Measurements from ENCODE around the gene ZNF394.

The ZNF394 gene

DNA sequence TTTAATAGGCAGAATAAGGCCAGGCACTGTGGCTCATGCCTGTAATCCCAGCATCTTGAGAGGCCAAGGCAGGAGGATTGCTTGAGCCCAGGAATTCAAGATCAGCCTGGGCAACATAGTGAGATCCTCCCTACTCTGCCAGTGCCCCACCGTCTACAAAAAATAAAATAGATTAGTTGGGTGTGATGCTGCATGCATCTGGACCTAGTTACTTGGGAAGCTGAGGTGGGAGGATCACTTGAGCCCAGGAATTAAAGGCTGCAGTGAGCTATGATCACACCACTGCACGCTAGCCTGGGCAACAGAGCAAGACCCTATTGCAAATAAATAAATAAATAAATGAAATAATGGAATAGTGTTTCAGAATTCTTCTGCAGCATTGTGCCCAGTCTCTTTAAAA is 35.6 kb upstream of the ZNF394 start:
- TF ChIP-seq, protein P1, sequence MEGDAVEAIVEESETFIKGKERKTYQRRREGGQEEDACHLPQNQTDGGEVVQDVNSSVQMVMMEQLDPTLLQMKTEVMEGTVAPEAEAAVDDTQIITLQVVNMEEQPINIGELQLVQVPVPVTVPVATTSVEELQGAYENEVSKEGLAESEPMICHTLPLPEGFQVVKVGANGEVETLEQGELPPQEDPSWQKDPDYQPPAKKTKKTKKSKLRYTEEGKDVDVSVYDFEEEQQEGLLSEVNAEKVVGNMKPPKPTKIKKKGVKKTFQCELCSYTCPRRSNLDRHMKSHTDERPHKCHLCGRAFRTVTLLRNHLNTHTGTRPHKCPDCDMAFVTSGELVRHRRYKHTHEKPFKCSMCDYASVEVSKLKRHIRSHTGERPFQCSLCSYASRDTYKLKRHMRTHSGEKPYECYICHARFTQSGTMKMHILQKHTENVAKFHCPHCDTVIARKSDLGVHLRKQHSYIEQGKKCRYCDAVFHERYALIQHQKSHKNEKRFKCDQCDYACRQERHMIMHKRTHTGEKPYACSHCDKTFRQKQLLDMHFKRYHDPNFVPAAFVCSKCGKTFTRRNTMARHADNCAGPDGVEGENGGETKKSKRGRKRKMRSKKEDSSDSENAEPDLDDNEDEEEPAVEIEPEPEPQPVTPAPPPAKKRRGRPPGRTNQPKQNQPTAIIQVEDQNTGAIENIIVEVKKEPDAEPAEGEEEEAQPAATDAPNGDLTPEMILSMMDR (IDR thresholded peaks at IDR 0.05; ENCODE audit: borderline replicate concordance, insufficient read depth, low read depth, low read length): no peak
- H3K4me3 ChIP-seq (ENCODE audit: low read depth, low read length): no peak overlapping the region

DNA sequence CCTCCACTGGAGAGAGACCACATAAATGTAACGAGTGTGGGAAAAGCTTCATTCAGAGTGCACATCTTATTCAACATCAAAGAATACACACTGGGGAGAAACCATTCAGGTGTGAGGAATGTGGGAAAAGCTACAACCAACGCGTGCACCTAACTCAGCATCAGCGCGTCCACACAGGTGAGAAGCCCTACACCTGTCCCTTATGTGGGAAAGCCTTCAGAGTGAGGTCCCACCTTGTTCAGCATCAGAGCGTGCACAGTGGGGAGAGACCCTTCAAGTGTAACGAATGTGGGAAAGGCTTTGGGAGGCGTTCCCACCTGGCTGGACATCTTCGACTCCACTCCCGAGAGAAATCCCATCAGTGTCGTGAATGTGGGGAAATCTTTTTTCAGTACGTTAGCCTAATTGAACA is 31.3 kb upstream of the ZNF394 start:
- no peak overlapping the region for H3K4me3 ChIP-seq (ENCODE audit: low read depth, low read length)

DNA sequence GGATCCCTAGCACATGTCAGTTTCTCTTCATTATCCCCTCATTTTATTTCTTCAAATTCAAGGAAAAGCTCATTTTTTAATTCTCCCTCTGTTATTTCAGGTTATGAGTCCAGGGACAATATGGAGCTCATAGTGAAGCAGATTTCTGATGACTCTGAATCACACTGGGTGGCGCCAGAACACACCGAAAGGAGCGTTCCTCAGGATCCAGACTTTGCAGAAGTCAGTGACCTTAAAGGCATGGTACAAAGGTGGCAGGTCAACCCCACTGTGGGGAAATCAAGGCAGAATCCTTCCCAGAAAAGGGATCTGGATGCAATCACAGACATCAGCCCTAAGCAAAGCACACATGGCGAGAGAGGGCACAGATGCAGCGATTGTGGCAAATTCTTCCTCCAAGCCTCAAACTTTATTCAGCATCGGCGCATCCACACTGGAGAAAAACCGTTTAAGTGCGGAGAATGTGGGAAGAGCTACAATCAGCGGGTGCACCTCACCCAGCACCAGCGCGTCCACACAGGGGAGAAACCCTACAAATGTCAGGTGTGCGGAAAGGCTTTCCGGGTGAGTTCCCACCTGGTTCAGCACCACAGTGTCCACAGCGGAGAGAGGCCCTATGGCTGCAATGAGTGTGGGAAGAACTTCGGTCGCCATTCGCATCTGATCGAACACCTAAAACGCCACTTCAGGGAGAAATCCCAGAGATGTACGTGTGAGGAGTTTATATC is 25.8 kb upstream of the ZNF394 start:
- TF ChIP-seq, protein P1 (IDR thresholded peaks at IDR 0.05; ENCODE audit: borderline replicate concordance, insufficient read depth, low read depth, low read length): no peak
- H3K4me3 ChIP-seq (ENCODE audit: low read depth, low read length): no peak overlapping the region

More for the DNA sequence above, 31.3 kb upstream of the ZNF394 start:
- TF ChIP-seq, protein P1 (IDR thresholded peaks at IDR 0.05; ENCODE audit: borderline replicate concordance, insufficient read depth, low read depth, low read length): no peak

DNA sequence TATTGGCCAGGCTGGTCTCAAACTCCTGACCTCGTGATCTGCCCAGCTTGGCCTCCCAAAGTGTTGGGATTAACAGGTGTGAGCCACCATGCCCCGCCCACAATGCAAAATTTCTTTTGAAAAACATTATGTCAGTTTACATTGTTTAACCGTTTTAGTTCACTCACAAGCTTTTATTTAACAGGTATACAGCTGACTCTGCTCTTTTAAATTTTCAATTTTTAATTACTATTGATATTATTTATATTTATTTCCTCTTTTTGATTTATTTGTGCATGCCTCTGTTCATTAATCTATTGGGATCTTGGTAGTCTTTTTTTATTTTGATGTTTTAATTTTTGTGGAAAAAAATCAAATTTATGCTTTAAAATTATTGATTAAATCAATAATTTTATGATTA is 21.3 kb upstream of the ZNF394 start:
- H3K4me3 ChIP-seq (ENCODE audit: low read depth, low read length): no peak overlapping the region
- TF ChIP-seq, protein P1 (IDR thresholded peaks at IDR 0.05; ENCODE audit: borderline replicate concordance, insufficient read depth, low read depth, low read length): no peak

DNA sequence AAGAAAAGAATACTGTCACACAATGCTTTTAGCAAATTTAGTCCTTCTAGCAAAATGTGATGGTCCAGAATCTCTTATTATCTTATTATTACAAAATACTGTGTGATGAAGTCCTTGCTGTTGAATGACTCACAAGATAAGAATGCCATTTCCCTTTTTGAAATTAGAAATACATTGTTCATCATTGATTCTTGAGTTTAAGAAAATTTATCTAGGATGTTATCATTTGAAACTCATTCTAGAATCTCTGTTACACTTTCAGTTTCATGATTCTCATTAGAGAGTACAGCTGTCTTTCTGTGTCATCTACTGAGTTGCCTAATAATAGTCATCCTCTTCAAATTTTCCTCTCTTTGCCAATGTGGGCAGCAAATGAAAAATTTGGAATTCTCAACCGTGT is 14.0 kb upstream of the ZNF394 start:
- TF ChIP-seq, protein P1 (IDR thresholded peaks at IDR 0.05; ENCODE audit: borderline replicate concordance, insufficient read depth, low read depth, low read length): no peak

DNA sequence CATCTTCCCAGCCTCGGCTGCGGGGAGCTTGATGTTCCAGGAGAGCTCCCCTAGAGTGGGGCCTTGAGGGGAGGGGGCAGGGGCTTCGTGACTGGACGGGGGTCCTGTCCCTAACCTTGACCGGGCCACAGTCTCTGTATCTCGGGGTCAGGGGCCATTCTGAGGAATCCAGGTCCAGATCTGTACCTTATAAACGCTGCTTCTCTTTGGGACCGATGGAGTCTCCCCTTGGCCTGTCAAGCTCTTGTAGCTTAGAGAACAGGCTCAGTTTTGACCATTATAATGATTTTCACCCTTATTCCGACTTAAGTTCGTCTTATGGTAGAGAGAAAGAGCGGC is 5.2 kb upstream of the ZNF394 start:
- TF ChIP-seq, protein P1 (IDR thresholded peaks at IDR 0.05; ENCODE audit: borderline replicate concordance, insufficient read depth, low read depth, low read length): no peak

More for the DNA sequence above, 14.0 kb upstream of the ZNF394 start:
- no peak overlapping the region for H3K4me3 ChIP-seq (ENCODE audit: low read depth, low read length)

DNA sequence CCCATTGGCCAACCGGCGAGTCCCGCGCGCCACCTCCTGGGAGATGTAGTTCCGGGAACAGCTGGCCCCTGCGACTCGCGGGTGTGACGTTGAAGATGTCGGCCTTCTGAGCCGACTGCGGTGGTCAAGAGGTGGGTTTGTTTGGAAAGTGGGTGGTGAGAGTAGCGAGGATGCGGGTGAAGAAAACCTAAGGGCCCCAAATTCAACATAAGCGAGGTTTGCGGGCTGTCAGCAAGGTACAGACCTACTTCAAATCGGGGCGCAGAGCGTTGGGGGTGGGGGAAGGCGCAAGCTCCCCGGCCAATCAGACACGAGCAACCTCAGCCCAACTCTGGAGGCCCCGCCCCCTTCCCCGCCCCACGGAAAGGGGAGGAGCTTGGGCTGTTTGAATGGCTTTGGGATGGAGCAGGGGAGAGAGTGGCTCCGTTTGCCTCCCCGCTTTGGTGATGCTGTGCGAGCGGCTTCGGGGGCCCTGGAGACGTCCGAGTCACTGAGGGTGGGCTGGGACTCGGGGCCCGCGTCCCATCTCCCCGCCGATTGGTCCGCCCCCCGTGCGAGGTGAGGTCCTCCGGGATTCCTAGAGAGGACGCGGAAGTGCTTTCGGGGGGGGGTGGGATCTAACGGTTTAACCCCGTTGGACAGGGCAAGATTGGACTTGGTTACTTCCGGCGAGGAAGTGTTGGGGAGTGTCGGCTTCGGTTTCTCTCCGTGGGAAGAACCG is 4.7 kb upstream of the ZNF394 start, which contains the start of gene ZKSCAN5:
ZKSCAN5 (plus strand) TSS at position 60 of the 721 bp plus-strand sequence. CDS start 1,383 bp downstream, outside the sequence.
- TF ChIP-seq, protein P1 (IDR thresholded peaks at IDR 0.05; ENCODE audit: borderline replicate concordance, insufficient read depth, low read depth, low read length): no peak
- H3K4me3 ChIP-seq (ENCODE audit: low read depth, low read length): peak within 1 kb of the TSS; percentile 77

More for the DNA sequence above, 5.2 kb upstream of the ZNF394 start:
- H3K4me3 ChIP-seq (ENCODE audit: low read depth, low read length): peak overlapping the region; percentile 77
